Parathyroid adenoma (tissue), 2 donors: ENCODE data around the gene ANTXRL.
"Not testable (repeated sequence)": the region's sequence is repeated elsewhere in the genome, so short reads cannot be mapped to it uniquely, and the experiment has no call there.

Experiments used
- H2AFZ ChIP-seq: fragments of 300-600 bp; sonication (generic); one replicate; pipeline ENCODE4 v1.7.0; 2017; ENCODE audit warnings: antibody characterized with exemption, mild to moderate bottlenecking
- H3K27ac ChIP-seq: fragments of 300-600 bp; sonication (generic); one replicate; pipeline ENCODE4 v1.7.0; 2017
- H3K27me3 ChIP-seq: fragments of 300-600 bp; sonication (generic); one replicate; pipeline ENCODE4 v1.7.0; 2017; ENCODE audit warnings: low read length; ENCODE audit not compliant: control insufficient read depth, insufficient read depth
- H3K36me3 ChIP-seq: fragments of 300-600 bp; sonication (generic); one replicate; pipeline ENCODE4 v1.7.0; 2017; ENCODE audit warnings: low read length; ENCODE audit not compliant: control insufficient read depth, insufficient read depth
- H3K4me1 ChIP-seq: fragments of 300-600 bp; sonication (generic); one replicate; pipeline ENCODE4 v1.7.0; 2017; ENCODE audit warnings: control low read depth
- H3K4me2 ChIP-seq: fragments of 300-600 bp; sonication (generic); one replicate; pipeline ENCODE4 v1.7.0; 2017; ENCODE audit warnings: low read length
- H3K4me3 ChIP-seq: fragments of 300-600 bp; sonication (generic); one replicate; pipeline ENCODE4 v1.7.0; 2017; ENCODE audit warnings: low read depth, low read length
- H3K79me2 ChIP-seq: fragments of 300-600 bp; sonication (generic); one replicate; pipeline ENCODE4 v1.7.0; 2017; ENCODE audit warnings: control low read depth
- H3K9ac ChIP-seq: fragments of 300-600 bp; sonication (generic); one replicate; pipeline ENCODE4 v1.7.0; 2017; ENCODE audit warnings: mild to moderate bottlenecking
- H3K9me3 ChIP-seq: fragments of 300-600 bp; sonication (generic); one replicate; pipeline ENCODE4 v1.7.0; 2017; ENCODE audit warnings: low read length; ENCODE audit not compliant: control insufficient read depth
- CTCF ChIP-seq: fragments of 300-600 bp; sonication (generic); IDR thresholded peaks from one replicate; pipeline ENCODE4 v1.7.0; 2017; ENCODE audit warnings: antibody characterized with exemption, mild to moderate bottlenecking
- donor health status: primary hyperparathyroidism.

The ANTXRL gene

DNA sequence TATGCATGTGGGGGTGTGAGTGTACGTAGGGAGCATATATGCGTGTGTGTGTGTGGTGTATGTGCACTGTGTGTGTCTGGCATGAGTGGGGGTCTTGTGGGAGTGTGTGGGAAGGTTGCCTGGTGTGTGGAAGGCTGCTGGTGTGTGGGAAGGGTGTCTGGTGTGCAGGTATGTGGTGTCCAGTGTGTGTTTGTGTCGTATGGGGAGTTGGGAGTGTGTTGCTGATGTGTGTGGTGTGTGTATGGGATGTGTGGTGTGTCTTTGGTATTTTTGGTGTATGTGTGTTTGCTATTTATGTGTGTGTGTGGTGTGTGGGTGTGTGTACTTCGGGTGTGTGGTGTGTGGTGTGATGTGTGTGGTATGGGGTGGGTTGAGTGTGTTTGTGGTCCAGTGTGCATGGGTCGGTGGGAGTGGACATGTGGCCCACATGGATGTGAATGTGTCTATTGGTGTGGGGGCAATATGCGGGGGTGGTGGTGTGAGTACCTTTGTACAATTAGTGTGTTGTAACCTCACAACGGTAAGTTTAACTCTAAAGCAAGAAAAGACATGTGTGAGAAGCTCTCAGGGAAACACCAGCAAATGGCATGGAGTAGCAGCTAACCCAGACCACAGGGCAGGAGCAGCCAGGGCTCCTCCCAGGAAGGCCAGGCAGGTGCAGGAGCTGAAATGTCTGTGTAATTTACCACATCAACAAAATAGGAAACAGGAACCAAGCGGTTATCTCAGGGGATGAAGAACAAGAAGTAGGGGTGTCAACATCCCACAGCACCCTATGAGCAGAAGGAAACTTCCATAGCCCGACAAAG is 11.9 kb downstream of the ANTXRL start:
- Histone ChIP-seq H3K4me3 (no peak overlapping the region), H3K79me2 (no peaks in the 10 kb centered on the region), H3K27ac (peak overlapping the region; percentile 80), H3K27me3 (no peaks in the 10 kb centered on the region), H3K36me3 (no peaks in the 10 kb centered on the region), H3K4me1 (peaks cover 29% of the 10 kb centered on the region), H3K4me2 (no peak overlapping the region), H3K9me3 (no peaks in the 10 kb centered on the region), H2AFZ (peak overlapping the region; percentile 97), H3K9ac (no peak overlapping the region)
- no peak for TF ChIP-seq CTCF

GRCh38 chr10:46299286-46299535 is 12.4 kb downstream of the ANTXRL start:
- Histone ChIP-seq H2AFZ (peak overlapping the region; percentile 97), H3K27ac (peak overlapping the region; percentile 80), H3K36me3 (no peaks in the 10 kb centered on the region), H3K9me3 (no peaks in the 10 kb centered on the region), H3K4me2 (no peak overlapping the region), H3K4me3 (no peak overlapping the region), H3K4me1 (peaks cover 24% of the 10 kb centered on the region), H3K9ac (no peak overlapping the region), H3K27me3 (no peaks in the 10 kb centered on the region), H3K79me2 (no peaks in the 10 kb centered on the region)
- no peak for TF ChIP-seq CTCF

GRCh38 chr10:46299536-46300369 is 13.0 kb downstream of the ANTXRL start:
- H3K9me3 ChIP-seq = no peaks in the 10 kb centered on the region
- H3K36me3 ChIP-seq = no peaks in the 10 kb centered on the region
- no peak overlapping the region for H3K4me2 ChIP-seq
- peak overlapping the region; percentile 80 for H3K27ac ChIP-seq
- TF ChIP-seq CTCF = no peak
- H3K79me2 ChIP-seq = no peaks in the 10 kb centered on the region
- no peaks in the 10 kb centered on the region for H3K27me3 ChIP-seq
- H3K9ac ChIP-seq = no peak overlapping the region
- H3K4me1 ChIP-seq = peaks cover 22% of the 10 kb centered on the region
- H3K4me3 ChIP-seq = no peak overlapping the region
- H2AFZ ChIP-seq = peak overlapping the region; percentile 97

- not testable (repeated sequence) for H3K79me2 ChIP-seq, H3K27me3 ChIP-seq, H3K4me2 ChIP-seq, H3K4me3 ChIP-seq, H3K36me3 ChIP-seq, H3K9ac ChIP-seq, H3K9me3 ChIP-seq
- H3K4me1 ChIP-seq = peaks cover 27% of the 10 kb centered on the region
- peak overlapping the region; percentile 97 for H2AFZ ChIP-seq
- H3K27ac ChIP-seq = peak overlapping the region; percentile 80
Observed at GRCh38 chr10:46300370-46300711, 13.5 kb downstream of the ANTXRL start.

- TF ChIP-seq CTCF = no peak
- Histone ChIP-seq H3K9me3 (no peaks in the 10 kb centered on the region), H3K4me3 (no peak overlapping the region), H3K9ac (no peak overlapping the region), H3K27me3 (no peaks in the 10 kb centered on the region), H3K36me3 (no peaks in the 10 kb centered on the region), H3K4me2 (no peak overlapping the region), H2AFZ (no peak overlapping the region), H3K79me2 (no peaks in the 10 kb centered on the region), H3K27ac (no peak overlapping the region), H3K4me1 (peaks cover 35% of the 10 kb centered on the region)
Observed at GRCh38 chr10:46301056-46301645, 14.4 kb downstream of the ANTXRL start.
